Endothelial cell of umbilical vein (primary cell): Measurements from ENCODE around the gene CNOT10. TPM values are rescaled to one million over a fixed set of nuclear protein-coding genes. Genes with fewer than 3 reads are reported as not detected.
A peak's percentile ranks its signal among the peaks of the same experiment; 100 is the strongest.

Source experiments
- BruUV-seq: library from RNA; stranded (reverse); fragments of 400-500 nt; replicated peaks from 2 replicates; lab custom pipeline; 2021; lab: Mats Ljungman, UMichigan
- CTCF ChIA-PET: fragments of 300-600, 350-600 bp; sonication (Branson Sonifier 250); formaldehyde crosslinking; loops from one replicate; lab custom pipeline; 2021; ENCODE audit warnings: antibody characterized with exemption, inconsistent platforms; lab: Charles Lee
- POLR2A ChIA-PET: fragments of 300-600, 350-600 bp; sonication (Branson Sonifier 250); formaldehyde crosslinking; loops from one replicate; lab custom pipeline; 2021; ENCODE audit warnings: antibody characterized with exemption, inconsistent platforms; lab: Charles Lee
- DNase-seq: peaks from one replicate; pipeline ENCODE4 v3.0.0-alpha.2; 2011; ENCODE audit warnings: low read depth, low spot score
- FAIRE-seq: peaks from 2 replicates; lab custom pipeline; 2011; peaks lifted over from hg19 to GRCh38; lab: Jason Lieb, UNC
- H2AFZ ChIP-seq: 2 replicates; pipeline ENCODE4 v1.6.0; 2012; ENCODE audit warnings: low read depth, low read length, control low read depth, inconsistent platforms
- H3K27ac ChIP-seq: 2 replicates; pipeline ENCODE4 v1.5.1; 2011; ENCODE audit warnings: low read depth, mild to moderate bottlenecking, control low read depth, low read length, moderate library complexity; ENCODE audit not compliant: insufficient read depth
- H3K27me3 ChIP-seq, 2 experiments: 2 replicates each; pipeline versions ENCODE4 v1.6.0 to v1.6.1; 2011; ENCODE audit warnings: low read length in 2 of 2, mixed read lengths in 1 of 2; ENCODE audit not compliant: control insufficient read depth in 2 of 2, insufficient read depth in 2 of 2
- H3K36me3 ChIP-seq, 2 experiments: 2 replicates in 1 of 2; 3 replicates in 1 of 2; pipeline ENCODE4 v1.5.1; 2011; ENCODE audit warnings: low read length in 2 of 2, mild to moderate bottlenecking in 1 of 2, moderate library complexity in 1 of 2; ENCODE audit not compliant: control insufficient read depth in 2 of 2, insufficient read depth in 2 of 2; ENCODE audit errors: extremely low read depth in 1 of 2
- H3K4me1 ChIP-seq: 3 replicates; pipeline ENCODE4 v1.5.1; 2011; ENCODE audit warnings: mild to moderate bottlenecking, low read length; ENCODE audit not compliant: control insufficient read depth, insufficient read depth; ENCODE audit errors: extremely low read depth
- H3K4me2 ChIP-seq: 2 replicates; pipeline ENCODE4 v1.6.1; 2011; ENCODE audit warnings: low read length, control low read depth, mixed read lengths; ENCODE audit not compliant: insufficient read depth
- H3K4me3 ChIP-seq, 3 experiments: fragments of 200-600 bp in 1 of 3; sonication (generic), shearing (Covaris generic) in 1 of 3; replicated peaks in 1 of 3; 2 replicates each; pipeline ENCODE4 v1.5.1; 2011 to 2016; ENCODE audit warnings: control low read depth in 3 of 3, low read length in 3 of 3, mild to moderate bottlenecking in 2 of 3, inconsistent platforms in 1 of 3, low read depth in 1 of 3, moderate library complexity in 1 of 3; ENCODE audit not compliant: insufficient read depth in 1 of 3
- H3K79me2 ChIP-seq: 2 replicates; pipeline ENCODE4 v1.6.0; 2012; ENCODE audit warnings: low read length, inconsistent platforms; ENCODE audit not compliant: control insufficient read depth, insufficient read depth
- H3K9ac ChIP-seq: replicated peaks from 2 replicates; pipeline ENCODE3; 2011; ENCODE audit warnings: low read length, control low read depth; ENCODE audit not compliant: insufficient read depth; ENCODE audit errors: extremely low read depth
- H3K9me1 ChIP-seq: replicated peaks from 3 replicates; pipeline ENCODE4 v1.6.0; 2011; ENCODE audit warnings: mild to moderate bottlenecking, low read length; ENCODE audit not compliant: control insufficient read depth, insufficient read depth; ENCODE audit errors: extremely low read depth
- H3K9me3 ChIP-seq: replicated peaks from 2 replicates; pipeline ENCODE4 v1.5.1; 2012; ENCODE audit warnings: low read length, inconsistent platforms; ENCODE audit not compliant: control insufficient read depth, insufficient read depth
- H4K20me1 ChIP-seq: replicated peaks from 2 replicates; pipeline ENCODE3; 2011; ENCODE audit warnings: mild to moderate bottlenecking, low read length; ENCODE audit not compliant: control insufficient read depth, insufficient read depth; ENCODE audit errors: extremely low read depth
- GATA2 ChIP-seq: IDR thresholded peaks from 2 replicates; pipeline ENCODE4 v1.7.0; 2011; ENCODE audit warnings: low read depth, mild to moderate bottlenecking, moderate library complexity, mixed read lengths, low read length; ENCODE audit not compliant: insufficient read length, insufficient read depth
- MYC ChIP-seq: IDR thresholded peaks from one replicate; pipeline ENCODE4 v1.6.1; 2011; ENCODE audit warnings: mild to moderate bottlenecking, low read depth, low read length
- POLR2A ChIP-seq: IDR thresholded peaks from 2 replicates; pipeline ENCODE4 v1.6.1; 2012; ENCODE audit warnings: low read depth, mild to moderate bottlenecking, control low read depth, low read length
- dilution Hi-C: fragments of 300-500 bp; cut with MboI; formaldehyde crosslinking; loops from one replicate; pipeline ENCODE4 v1.15.0; 2019; ENCODE audit warnings: low sequenced_read_pairs; ENCODE audit not compliant: extremely low pct_ligation_motif_present
- intact Hi-C: fragments of 100-400 bp; cut with micrococcal nuclease; formaldehyde crosslinking; loops from one replicate; pipeline ENCODE4 v1.10.0; 2022
- polyA plus RNA-seq, 4 experiments: library from polyadenylated mRNA; depleted of rRNA in 3 of 4; stranded (reverse) in 3 of 4; unstranded in 1 of 4; fragments of >200 nt; gene quantifications; 2 replicates each; pipeline versions ENCODE4 v1.2.1 to v1.2.3, GENCODE V29; 2011 to 2012; ENCODE audit warnings: missing spikeins in 1 of 4
- total RNA-seq: library from RNA; stranded (reverse); gene quantifications from 2 replicates; pipeline ENCODE4 v1.2.3, GENCODE V29; 2021
- TF ChIP-seq, protein P1 (sequence below), 2 donors: IDR thresholded peaks; 1 replicate in 1 of 2; 2 replicates in 1 of 2; pipeline ENCODE4 v1.5.1; 2011; ENCODE audit warnings: low read length in 2 of 2, mild to moderate bottlenecking in 2 of 2, moderate library complexity in 2 of 2, control low read depth in 1 of 2, inconsistent platforms in 1 of 2, low read depth in 1 of 2; ENCODE audit not compliant: insufficient read depth in 1 of 2; ENCODE audit errors: extremely low read depth in 1 of 2

CNOT10 gene
- total and polyA plus RNA-seq, 2 donors (not counting 3 experiments of a cell fraction or from before 2014, with no cell fraction given) = 23.6 to 28.6 TPM

DNA sequence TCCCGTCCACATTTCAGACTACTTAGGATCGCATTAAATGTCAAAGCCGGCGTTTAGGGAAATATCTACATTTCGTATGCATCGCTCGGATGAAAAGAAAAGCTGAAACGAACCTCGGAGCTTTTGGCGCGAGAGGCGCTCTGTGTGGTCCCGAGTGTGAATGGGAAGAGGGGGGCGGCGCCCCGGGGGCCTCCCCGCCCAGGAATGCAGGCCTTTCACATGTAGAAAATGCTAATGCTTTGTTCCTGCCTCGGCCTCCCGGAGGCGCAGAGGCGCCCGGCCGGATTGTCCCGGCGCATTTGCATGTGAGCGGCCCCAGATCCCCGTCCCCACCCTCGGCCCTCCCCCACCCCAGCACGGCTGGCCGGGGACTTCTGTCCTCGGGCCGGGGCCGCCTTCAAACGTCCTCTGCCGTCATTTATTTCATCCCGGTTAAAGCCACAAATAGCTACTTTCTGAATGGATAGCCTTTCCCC lies 95.8 kb downstream of the CNOT10 start:
- TF ChIP-seq POLR2A = no peak
- TF ChIP-seq, protein P1, sequence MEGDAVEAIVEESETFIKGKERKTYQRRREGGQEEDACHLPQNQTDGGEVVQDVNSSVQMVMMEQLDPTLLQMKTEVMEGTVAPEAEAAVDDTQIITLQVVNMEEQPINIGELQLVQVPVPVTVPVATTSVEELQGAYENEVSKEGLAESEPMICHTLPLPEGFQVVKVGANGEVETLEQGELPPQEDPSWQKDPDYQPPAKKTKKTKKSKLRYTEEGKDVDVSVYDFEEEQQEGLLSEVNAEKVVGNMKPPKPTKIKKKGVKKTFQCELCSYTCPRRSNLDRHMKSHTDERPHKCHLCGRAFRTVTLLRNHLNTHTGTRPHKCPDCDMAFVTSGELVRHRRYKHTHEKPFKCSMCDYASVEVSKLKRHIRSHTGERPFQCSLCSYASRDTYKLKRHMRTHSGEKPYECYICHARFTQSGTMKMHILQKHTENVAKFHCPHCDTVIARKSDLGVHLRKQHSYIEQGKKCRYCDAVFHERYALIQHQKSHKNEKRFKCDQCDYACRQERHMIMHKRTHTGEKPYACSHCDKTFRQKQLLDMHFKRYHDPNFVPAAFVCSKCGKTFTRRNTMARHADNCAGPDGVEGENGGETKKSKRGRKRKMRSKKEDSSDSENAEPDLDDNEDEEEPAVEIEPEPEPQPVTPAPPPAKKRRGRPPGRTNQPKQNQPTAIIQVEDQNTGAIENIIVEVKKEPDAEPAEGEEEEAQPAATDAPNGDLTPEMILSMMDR (IDR thresholded peaks at IDR 0.05; ENCODE audit: extremely low read depth in 1 of 2, insufficient read depth in 1 of 2, low read depth in 1 of 2, low read length in 2 of 2) = peak in 1 of 2 donors; percentile 32
- H3K27me3 ChIP-seq = no peaks in the 10 kb centered on the region
- POLR2A ChIA-PET = no interaction called here
- H3K79me2 ChIP-seq = no peaks in the 10 kb centered on the region
- dilution Hi-C loops = no loop called here
- CTCF ChIA-PET = interaction anchor here (0.7 to 2.0 kb wide), 14 partner anchors 10 to 271 kb away, joined by 3 to 14 read pairs (median 8); no protein-coding TSS in a partner anchor
- H3K4me2 ChIP-seq = peak overlapping the region; percentile 66
- H3K9ac ChIP-seq = peak overlapping the region; percentile 63
- H3K9me3 ChIP-seq = no peaks in the 10 kb centered on the region
- DNase-seq = no peak
- FAIRE-seq = peak; percentile 42
- intact Hi-C loops = loop anchor here (1.0 to 2.0 kb wide), 3 partner anchors 47 to 154 kb away; partner anchors contain the start of gene CNOT10
- peaks cover 4% of the 10 kb centered on the region for H3K4me1 ChIP-seq
- H3K4me3 ChIP-seq = peak overlapping the region; percentile 43 to 68 (median 54)
- no TSS peak for BruUV-seq
- H3K9me1 ChIP-seq = no peaks in the 10 kb centered on the region
- no peaks in the 10 kb centered on the region for H4K20me1 ChIP-seq
- H3K36me3 ChIP-seq = no peaks in the 10 kb centered on the region
- peak overlapping the region; percentile 84 for H2AFZ ChIP-seq
- H3K27ac ChIP-seq = peak overlapping the region; percentile 6

DNA sequence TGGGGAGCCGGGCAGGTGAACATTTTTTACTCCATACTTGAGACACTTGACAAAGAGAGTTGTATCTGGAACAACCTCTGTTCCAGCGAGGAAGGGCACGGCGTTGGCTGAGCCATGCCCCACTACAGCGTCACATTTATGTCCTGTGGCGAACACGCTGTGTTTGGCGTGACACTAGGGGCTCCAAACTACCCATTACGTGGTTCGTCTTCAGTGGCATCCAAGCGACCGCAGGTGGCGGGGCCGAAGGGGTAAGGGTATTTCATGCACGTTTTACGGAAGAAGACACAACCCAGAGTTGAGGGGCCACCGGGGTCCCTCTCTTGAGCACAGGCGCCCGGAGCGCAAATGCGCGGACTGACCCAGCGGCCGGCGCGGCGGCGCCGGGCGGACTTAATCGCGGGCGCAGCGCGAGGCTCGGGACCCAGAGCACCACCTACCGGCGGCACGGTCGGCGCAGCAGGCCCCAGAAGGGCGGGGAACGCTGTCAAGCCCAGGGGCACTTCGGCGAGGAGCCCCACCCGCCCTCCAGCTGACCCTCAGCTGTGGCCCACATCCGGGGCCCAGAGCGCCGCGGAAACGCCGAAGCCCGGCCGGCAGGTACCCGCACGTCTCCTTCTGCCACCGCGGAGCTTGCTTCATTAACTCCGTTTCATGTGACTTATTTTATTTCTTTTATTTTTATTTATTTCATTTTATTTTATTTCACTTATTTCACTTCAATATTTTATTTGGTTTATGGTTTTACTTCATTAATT lies 96.4 kb downstream of the CNOT10 start:
- Histone ChIP-seq H3K9me1 (no peaks in the 10 kb centered on the region), H4K20me1 (no peaks in the 10 kb centered on the region), H3K36me3 (no peaks in the 10 kb centered on the region), H3K9ac (peak overlapping the region; percentile 63), H3K27ac (peak overlapping the region; percentile 6), H3K4me1 (peaks cover 4% of the 10 kb centered on the region), H3K79me2 (no peaks in the 10 kb centered on the region), H3K4me2 (peak overlapping the region; percentile 66), H2AFZ (peak overlapping the region; percentile 84), H3K4me3 (peak overlapping the region; percentile 43 to 68 (median 54)), H3K27me3 (no peaks in the 10 kb centered on the region), H3K9me3 (no peaks in the 10 kb centered on the region)
- FAIRE-seq (peak; percentile 84), DNase-seq (peak; percentile 80)
- dilution Hi-C loops (no loop called here), intact Hi-C loops (loop anchor here (1.0 to 2.0 kb wide), 2 partner anchors 48 to 97 kb away; partner anchors contain the start of gene CNOT10)
- TF ChIP-seq GATA2 (no peak), MYC (no peak)
- TF ChIP-seq, protein P1 (IDR thresholded peaks at IDR 0.05; ENCODE audit: extremely low read depth in 1 of 2, insufficient read depth in 1 of 2, low read depth in 1 of 2, low read length in 2 of 2) = peak; percentile 77 to 91
- ChIA-PET POLR2A (no interaction called here), CTCF (interaction anchor here (0.7 to 2.0 kb wide), 16 partner anchors 9 to 272 kb away, joined by 3 to 14 read pairs (median 7); no protein-coding TSS in a partner anchor)
- BruUV-seq = no TSS peak
